Loucy (cell line): ENCODE results near the gene AMOTL2.

ENCODE experiments used
- H2AFZ ChIP-seq: fragments of 200-600 bp; sonication (generic); 2 replicates; pipeline ENCODE4 v1.6.0; 2016; ENCODE audit warnings: antibody characterized with exemption, mild to moderate bottlenecking, low read length, moderate library complexity
- H3F3A ChIP-seq: fragments of 200-600 bp; 2 replicates; pipeline ENCODE4 v1.6.0; 2016; ENCODE audit warnings: antibody characterized with exemption, low read depth, mild to moderate bottlenecking
- H3K27me3 ChIP-seq: fragments of 200-600 bp; sonication (generic); 2 replicates; pipeline ENCODE4 v1.6.1; 2014; ENCODE audit warnings: low read length, mild to moderate bottlenecking; ENCODE audit not compliant: insufficient read depth, poor library complexity, severe bottlenecking
- H3K36me3 ChIP-seq: fragments of 200-600 bp; sonication (generic); 2 replicates; pipeline ENCODE4 v1.6.1; 2016; ENCODE audit warnings: low read length; ENCODE audit not compliant: insufficient read depth
- H3K4me1 ChIP-seq: fragments of 200-600 bp; sonication (generic); 2 replicates; pipeline ENCODE4 v1.5.1; 2014; ENCODE audit warnings: low read length, mild to moderate bottlenecking; ENCODE audit not compliant: insufficient read depth, poor library complexity, severe bottlenecking
- H3K4me2 ChIP-seq: fragments of 200-600 bp; sonication (generic); 2 replicates; pipeline ENCODE4 v1.6.0; 2014; ENCODE audit warnings: antibody characterized with exemption, low read length, low read depth, mild to moderate bottlenecking; ENCODE audit not compliant: poor library complexity, severe bottlenecking
- H3K4me3 ChIP-seq: fragments of 200-600 bp; sonication (generic); 2 replicates; pipeline ENCODE4 v1.5.1; 2014; ENCODE audit warnings: low read length, mild to moderate bottlenecking, mixed read lengths; ENCODE audit not compliant: poor library complexity, severe bottlenecking
- H3K79me2 ChIP-seq: fragments of 200-600 bp; sonication (generic); 2 replicates; pipeline ENCODE4 v1.6.1; 2014; ENCODE audit warnings: low read length; ENCODE audit not compliant: insufficient read depth
- H3K9ac ChIP-seq: fragments of 200-600 bp; sonication (generic); 2 replicates; pipeline ENCODE4 v1.6.0; 2014; ENCODE audit warnings: mild to moderate bottlenecking, low read depth, low read length, moderate library complexity; ENCODE audit not compliant: poor library complexity, severe bottlenecking
- H3K9me2 ChIP-seq: fragments of 200-600 bp; sonication (generic); replicated peaks from 2 replicates; pipeline ENCODE4 v1.6.1; 2016; ENCODE audit warnings: low read depth, low read length, mixed read lengths
- H3K9me3 ChIP-seq: fragments of 200-600 bp; sonication (generic); 2 replicates; pipeline ENCODE4 v1.6.1; 2014; ENCODE audit warnings: mild to moderate bottlenecking, antibody characterized with exemption, low read length, low read depth; ENCODE audit not compliant: insufficient read depth
- H4K20me1 ChIP-seq: fragments of 200-600 bp; sonication (generic); 2 replicates; pipeline ENCODE4 v1.6.0; 2014; ENCODE audit warnings: antibody characterized with exemption, low read length, mild to moderate bottlenecking; ENCODE audit not compliant: insufficient read depth, poor library complexity, severe bottlenecking
- EZH2phosphoT487 ChIP-seq: fragments of 200-600 bp; IDR thresholded peaks from 2 replicates; pipeline ENCODE4 v1.6.1; 2018; ENCODE audit warnings: antibody characterized with exemption, mild to moderate bottlenecking, moderate library complexity, borderline replicate concordance
- TF ChIP-seq, protein P1 (sequence below): fragments of 200-600 bp; sonication (generic); conservative IDR thresholded peaks from 2 replicates; pipeline ENCODE4 v1.5.1; 2014; ENCODE audit warnings: mild to moderate bottlenecking, antibody characterized with exemption, low read length

The AMOTL2 gene

DNA sequence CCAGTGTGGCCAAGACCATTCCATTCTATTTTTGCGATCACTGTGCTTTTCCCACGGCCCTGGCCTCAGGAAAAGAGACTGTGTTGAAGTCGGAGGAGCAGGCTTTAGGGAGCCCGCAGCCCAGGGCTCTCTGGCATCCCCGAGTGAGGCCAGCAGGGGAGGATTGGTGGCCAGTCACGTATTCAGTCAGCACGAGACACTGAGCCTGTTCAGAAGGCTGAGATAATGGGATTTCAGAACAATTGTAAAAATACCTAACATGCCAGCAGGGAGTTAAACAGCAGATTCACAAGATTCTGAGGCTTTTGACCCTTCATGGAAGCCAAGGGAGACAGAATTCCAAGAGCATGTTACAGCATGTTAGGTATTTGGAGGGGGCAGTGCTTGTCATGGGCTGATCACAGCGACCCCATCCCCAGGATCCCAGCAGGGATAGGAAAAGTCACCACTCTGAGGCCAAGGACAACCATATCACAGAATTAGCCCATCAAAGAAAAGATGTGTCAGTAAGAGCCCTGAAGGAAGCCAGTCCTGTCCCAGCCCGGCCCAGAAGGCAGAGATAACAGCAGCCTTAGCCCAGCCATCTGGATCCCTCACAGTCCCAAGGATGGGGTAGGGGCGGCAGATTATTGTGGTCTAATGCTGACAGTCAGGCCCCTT, 40.6 kb downstream of the AMOTL2 start:
- H3K4me1 ChIP-seq, result no peaks in the 10 kb centered on the region
- TF ChIP-seq, protein P1, sequence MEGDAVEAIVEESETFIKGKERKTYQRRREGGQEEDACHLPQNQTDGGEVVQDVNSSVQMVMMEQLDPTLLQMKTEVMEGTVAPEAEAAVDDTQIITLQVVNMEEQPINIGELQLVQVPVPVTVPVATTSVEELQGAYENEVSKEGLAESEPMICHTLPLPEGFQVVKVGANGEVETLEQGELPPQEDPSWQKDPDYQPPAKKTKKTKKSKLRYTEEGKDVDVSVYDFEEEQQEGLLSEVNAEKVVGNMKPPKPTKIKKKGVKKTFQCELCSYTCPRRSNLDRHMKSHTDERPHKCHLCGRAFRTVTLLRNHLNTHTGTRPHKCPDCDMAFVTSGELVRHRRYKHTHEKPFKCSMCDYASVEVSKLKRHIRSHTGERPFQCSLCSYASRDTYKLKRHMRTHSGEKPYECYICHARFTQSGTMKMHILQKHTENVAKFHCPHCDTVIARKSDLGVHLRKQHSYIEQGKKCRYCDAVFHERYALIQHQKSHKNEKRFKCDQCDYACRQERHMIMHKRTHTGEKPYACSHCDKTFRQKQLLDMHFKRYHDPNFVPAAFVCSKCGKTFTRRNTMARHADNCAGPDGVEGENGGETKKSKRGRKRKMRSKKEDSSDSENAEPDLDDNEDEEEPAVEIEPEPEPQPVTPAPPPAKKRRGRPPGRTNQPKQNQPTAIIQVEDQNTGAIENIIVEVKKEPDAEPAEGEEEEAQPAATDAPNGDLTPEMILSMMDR, result no peak
- no peak for TF ChIP-seq EZH2phosphoT487
- no peaks in the 10 kb centered on the region for H4K20me1 ChIP-seq
- no peaks in the 10 kb centered on the region for H3F3A ChIP-seq
- H3K36me3 ChIP-seq, result no peaks in the 10 kb centered on the region
- no peaks in the 10 kb centered on the region for H3K79me2 ChIP-seq
- H3K9ac ChIP-seq, result no peak overlapping the region
- H3K27me3 ChIP-seq, result no peaks in the 10 kb centered on the region
- H2AFZ ChIP-seq, result no peak overlapping the region
- H3K4me2 ChIP-seq, result no peak overlapping the region
- no peaks in the 10 kb centered on the region for H3K9me3 ChIP-seq
- no peaks in the 10 kb centered on the region for H3K9me2 ChIP-seq
- H3K4me3 ChIP-seq, result no peak overlapping the region

DNA sequence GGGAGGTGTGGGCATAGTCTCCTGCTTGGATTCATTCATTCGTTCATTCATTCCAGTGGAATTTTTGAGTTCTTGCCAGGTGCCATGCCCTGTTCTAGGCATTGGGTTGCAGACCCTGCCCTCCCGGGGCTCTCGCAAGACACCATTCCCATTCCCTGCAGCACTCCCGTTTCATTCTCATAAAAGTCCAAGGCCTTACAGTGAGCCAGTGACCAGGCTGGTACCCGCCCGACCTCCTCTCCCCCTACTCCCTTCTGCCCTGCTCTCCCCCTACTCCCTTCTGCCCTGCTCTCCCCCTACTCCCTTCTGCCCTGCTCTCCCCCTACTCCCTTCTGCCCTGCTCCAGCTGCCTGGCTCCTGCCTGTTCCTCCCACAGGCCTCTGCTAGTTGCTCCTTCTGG, 41.9 kb downstream of the AMOTL2 start:
- no peaks in the 10 kb centered on the region for H4K20me1 ChIP-seq
- H3K36me3 ChIP-seq, result no peaks in the 10 kb centered on the region
- H3K79me2 ChIP-seq, result no peaks in the 10 kb centered on the region
- no peaks in the 10 kb centered on the region for H3K27me3 ChIP-seq
- H3K4me2 ChIP-seq, result no peak overlapping the region
- H3F3A ChIP-seq, result no peaks in the 10 kb centered on the region
- TF ChIP-seq EZH2phosphoT487, result no peak
- TF ChIP-seq, protein P1, result no peak
- H3K9me3 ChIP-seq, result no peaks in the 10 kb centered on the region
- H3K9ac ChIP-seq, result no peak overlapping the region
- no peak overlapping the region for H3K4me3 ChIP-seq
- H3K9me2 ChIP-seq, result no peaks in the 10 kb centered on the region
- no peaks in the 10 kb centered on the region for H3K4me1 ChIP-seq
- no peak overlapping the region for H2AFZ ChIP-seq

DNA sequence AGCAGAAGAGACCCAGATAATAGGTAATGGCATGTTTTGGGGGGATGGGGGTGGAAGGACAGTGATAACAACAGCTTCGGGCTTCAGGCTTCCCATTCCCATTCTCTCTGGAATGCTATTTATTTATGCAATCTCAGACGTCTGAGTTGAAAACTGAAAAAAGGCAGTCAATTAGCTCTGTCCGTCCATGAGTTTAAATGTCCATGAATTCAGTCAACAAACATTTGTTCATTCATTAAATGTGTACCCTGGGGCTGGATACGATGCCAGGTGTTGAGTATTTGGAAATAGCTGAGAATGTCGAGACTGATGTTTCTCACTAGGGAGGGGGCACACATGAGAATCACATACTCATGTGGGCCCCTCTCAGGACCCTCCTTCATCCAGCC, 42.4 kb downstream of the AMOTL2 start:
- no peaks in the 10 kb centered on the region for H3F3A ChIP-seq
- H2AFZ ChIP-seq, result no peak overlapping the region
- no peaks in the 10 kb centered on the region for H4K20me1 ChIP-seq
- no peak overlapping the region for H3K4me3 ChIP-seq
- TF ChIP-seq, protein P1, result no peak
- TF ChIP-seq EZH2phosphoT487, result no peak
- no peaks in the 10 kb centered on the region for H3K9me3 ChIP-seq
- no peaks in the 10 kb centered on the region for H3K79me2 ChIP-seq
- no peak overlapping the region for H3K9ac ChIP-seq
- H3K4me2 ChIP-seq, result no peak overlapping the region
- H3K36me3 ChIP-seq, result no peaks in the 10 kb centered on the region
- H3K27me3 ChIP-seq, result no peaks in the 10 kb centered on the region
- H3K4me1 ChIP-seq, result no peaks in the 10 kb centered on the region
- H3K9me2 ChIP-seq, result no peaks in the 10 kb centered on the region
